PFSK-1 (cell line): ENCODE data around the gene CSGALNACT2.

Source experiments
- POLR2AphosphoS5 ChIP-seq: IDR thresholded peaks from 2 replicates; pipeline ENCODE4 v1.6.1; 2012; ENCODE audit warnings: low read depth, mild to moderate bottlenecking, control low read depth, low read length, moderate library complexity
- REST ChIP-seq, 2 experiments: IDR thresholded peaks; 2 replicates each; pipeline versions ENCODE4 v1.6.1 to v1.8.0; 2011 to 2012; ENCODE audit warnings: low read depth in 2 of 2, low read length in 2 of 2, control low read depth in 1 of 2, inconsistent platforms in 1 of 2, mild to moderate bottlenecking in 1 of 2, moderate library complexity in 1 of 2; ENCODE audit not compliant: insufficient read depth in 1 of 2

DNA sequence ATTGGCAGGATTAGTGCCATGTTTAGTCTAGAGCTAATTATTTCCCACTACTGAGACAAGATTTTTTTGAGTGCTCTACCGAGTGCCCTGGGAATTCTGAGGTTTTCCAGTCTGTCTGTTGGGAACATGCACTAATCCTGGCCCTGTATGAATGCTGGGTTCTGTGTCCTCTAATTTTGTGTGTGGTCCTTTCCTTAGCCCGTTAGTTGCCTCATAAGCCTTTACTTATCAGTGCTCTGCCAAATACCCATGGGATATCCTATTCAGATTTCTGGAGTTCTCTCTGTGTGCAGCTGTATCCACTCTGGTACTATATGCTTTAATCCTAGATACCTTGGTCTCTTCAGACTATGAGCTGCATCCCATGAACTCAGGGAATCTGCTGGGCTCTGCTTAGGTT is 13.1 kb downstream of the CSGALNACT2 start:
- no peak for TF ChIP-seq POLR2AphosphoS5
- TF ChIP-seq REST (IDR thresholded peaks at IDR 0.05; ENCODE audit: insufficient read depth in 1 of 2, low read depth in 2 of 2, low read length in 2 of 2) = no peak
